ENCODE data around the gene NDE1.
A peak's percentile ranks its signal among the peaks of the same experiment; 100 is the strongest.
"Not testable (repeated sequence)": the region's sequence is repeated elsewhere in the genome, so short reads cannot be mapped to it uniquely, and the experiment has no call there.

Gene NDE1

DNA sequence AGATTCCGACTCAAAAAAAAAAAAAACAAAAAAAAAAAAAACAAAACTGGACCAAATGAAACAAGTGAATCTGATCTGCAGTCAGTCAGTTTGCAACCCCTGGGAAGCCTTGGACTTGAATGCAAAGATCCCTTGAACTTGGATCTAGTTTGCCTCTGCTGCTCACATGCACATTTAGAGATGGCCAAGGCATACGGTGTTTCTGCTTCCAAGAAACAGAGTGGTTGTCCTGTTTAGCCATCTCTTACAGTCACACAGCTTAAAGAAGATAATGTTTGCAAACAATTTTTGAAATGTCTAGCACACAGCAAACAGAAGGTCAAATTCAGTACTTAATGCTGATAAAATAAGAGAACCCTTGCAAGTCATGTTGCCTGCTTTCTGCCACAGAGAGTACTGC is 4.5 kb downstream of the NDE1 start:
- no peak overlapping the region for H3K4me3 ChIP-seq
- TF ChIP-seq, protein P1, sequence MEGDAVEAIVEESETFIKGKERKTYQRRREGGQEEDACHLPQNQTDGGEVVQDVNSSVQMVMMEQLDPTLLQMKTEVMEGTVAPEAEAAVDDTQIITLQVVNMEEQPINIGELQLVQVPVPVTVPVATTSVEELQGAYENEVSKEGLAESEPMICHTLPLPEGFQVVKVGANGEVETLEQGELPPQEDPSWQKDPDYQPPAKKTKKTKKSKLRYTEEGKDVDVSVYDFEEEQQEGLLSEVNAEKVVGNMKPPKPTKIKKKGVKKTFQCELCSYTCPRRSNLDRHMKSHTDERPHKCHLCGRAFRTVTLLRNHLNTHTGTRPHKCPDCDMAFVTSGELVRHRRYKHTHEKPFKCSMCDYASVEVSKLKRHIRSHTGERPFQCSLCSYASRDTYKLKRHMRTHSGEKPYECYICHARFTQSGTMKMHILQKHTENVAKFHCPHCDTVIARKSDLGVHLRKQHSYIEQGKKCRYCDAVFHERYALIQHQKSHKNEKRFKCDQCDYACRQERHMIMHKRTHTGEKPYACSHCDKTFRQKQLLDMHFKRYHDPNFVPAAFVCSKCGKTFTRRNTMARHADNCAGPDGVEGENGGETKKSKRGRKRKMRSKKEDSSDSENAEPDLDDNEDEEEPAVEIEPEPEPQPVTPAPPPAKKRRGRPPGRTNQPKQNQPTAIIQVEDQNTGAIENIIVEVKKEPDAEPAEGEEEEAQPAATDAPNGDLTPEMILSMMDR (IDR thresholded peaks at IDR 0.05): no peak
- no peak overlapping the region for H3K27ac ChIP-seq

DNA sequence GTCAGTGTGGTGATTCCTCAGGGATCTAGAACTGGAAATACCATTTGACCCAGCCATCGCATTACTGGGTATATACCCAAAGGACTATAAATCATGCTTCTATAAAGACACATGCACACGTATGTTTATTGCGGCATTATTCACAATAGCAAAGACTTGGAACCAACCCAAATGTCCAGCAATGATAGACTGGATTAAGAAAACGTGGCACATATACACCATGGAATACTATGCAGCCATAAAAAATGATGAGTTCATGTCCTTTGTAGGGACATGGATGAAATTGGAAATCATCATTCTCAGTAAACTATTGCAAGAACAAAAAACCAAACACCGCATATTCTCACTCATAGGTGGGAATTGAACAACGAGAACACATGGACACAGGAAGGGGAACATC is 5.5 kb downstream of the NDE1 start:
- not testable (repeated sequence) for H3K27ac ChIP-seq; DNase-seq (ENCODE audit: low spot score); H3K4me3 ChIP-seq

More for the DNA sequence above, 4.5 kb downstream of the NDE1 start:
- no peak for DNase-seq (ENCODE audit: low spot score)

DNA sequence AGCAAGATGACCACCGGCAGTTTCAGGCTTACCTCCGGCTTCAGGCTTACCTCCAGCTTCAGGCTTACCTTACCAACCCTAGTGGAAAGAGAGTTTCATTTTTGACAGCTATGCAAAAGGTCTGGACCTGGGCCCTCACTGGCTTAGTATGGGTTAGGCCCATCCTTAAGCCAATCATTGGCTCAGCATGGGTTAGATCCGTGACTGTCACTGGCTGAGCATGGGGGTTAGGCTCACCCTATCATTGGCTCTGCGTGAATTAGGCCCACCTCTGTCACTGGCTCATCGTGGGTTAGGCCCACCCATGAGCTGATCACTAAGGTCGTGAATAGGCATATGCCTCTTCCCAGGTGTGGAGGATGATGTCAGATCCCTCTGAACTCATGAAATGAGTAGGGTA is 8.1 kb downstream of the NDE1 start:
- DNase-seq (ENCODE audit: low spot score): no peak
- TF ChIP-seq, protein P1 (IDR thresholded peaks at IDR 0.05): no peak
- Histone ChIP-seq H3K27ac (no peak overlapping the region), H3K4me3 (no peak overlapping the region)

DNA sequence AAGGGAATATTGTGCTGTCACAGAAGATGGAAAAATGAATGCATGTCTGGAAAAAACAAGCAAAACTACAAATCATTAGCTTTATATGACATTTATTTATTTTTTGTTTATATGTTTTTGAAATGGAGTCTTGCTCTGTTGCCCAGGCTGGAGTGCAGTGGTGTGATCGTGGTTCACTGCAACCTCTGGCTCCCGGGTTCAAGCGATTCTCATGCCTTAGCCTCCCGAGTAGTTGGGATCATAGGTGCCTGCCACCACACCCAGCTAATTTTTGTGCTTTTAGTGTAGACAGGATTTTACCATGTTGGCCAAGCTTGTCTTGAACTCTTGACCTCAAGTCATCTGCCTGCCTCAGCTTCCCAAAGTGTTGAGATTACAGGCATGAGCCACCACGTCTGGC is 8.5 kb downstream of the NDE1 start:
- no peak for DNase-seq (ENCODE audit: low spot score)
- TF ChIP-seq, protein P1 (IDR thresholded peaks at IDR 0.05): no peak
- H3K27ac ChIP-seq: no peak overlapping the region
- H3K4me3 ChIP-seq: no peak overlapping the region

DNA sequence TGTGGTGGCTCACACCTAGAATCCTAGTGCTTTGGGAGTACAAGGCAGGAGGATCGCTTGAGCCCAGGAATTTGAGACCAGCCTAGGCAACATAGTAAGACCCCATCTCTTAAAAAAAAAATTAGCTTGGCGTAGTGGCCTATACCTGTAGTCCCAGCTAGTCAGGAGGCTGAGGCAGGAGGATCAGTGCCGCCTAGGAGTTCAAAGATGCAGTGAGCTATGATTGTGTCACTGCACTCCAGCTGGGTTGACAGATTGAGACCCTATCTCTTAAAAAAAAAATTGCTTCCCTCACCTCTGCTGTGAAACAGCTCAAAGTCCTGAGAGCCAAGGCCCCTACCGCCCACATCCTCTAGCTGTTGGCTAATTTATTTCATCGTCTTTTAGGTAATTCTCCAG is 10.2 kb downstream of the NDE1 start:
- TF ChIP-seq, protein P1 (IDR thresholded peaks at IDR 0.05): no peak
- H3K4me3 ChIP-seq: peak overlapping the region; percentile 35
- peak overlapping the region in 1 of 2 donors; percentile 71 for H3K27ac ChIP-seq
- peak; percentile 22 for DNase-seq (ENCODE audit: low spot score)

DNA sequence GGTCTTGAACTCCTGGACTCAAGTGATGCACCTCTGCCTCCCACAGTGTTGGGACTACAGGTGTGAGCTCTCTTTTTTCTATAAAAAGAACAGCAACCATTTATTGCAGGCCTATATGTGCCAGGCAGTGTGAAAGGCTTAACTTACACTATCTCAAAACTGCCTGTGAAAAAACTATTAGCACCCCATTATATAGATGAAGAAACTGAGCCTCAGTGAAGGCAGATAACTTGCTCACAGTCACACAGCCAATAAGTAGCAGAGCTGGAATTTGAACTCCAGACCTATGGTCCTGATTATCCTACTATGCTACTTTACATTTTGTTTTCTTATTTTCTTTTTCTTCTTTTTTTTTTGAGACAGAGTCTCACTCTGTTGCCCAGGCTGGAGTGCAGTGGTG is 15.1 kb downstream of the NDE1 start:
- DNase-seq (ENCODE audit: low spot score): no peak
- TF ChIP-seq, protein P1 (IDR thresholded peaks at IDR 0.05): no peak
- no peak overlapping the region for H3K4me3 ChIP-seq
- H3K27ac ChIP-seq: no peak overlapping the region

DNA sequence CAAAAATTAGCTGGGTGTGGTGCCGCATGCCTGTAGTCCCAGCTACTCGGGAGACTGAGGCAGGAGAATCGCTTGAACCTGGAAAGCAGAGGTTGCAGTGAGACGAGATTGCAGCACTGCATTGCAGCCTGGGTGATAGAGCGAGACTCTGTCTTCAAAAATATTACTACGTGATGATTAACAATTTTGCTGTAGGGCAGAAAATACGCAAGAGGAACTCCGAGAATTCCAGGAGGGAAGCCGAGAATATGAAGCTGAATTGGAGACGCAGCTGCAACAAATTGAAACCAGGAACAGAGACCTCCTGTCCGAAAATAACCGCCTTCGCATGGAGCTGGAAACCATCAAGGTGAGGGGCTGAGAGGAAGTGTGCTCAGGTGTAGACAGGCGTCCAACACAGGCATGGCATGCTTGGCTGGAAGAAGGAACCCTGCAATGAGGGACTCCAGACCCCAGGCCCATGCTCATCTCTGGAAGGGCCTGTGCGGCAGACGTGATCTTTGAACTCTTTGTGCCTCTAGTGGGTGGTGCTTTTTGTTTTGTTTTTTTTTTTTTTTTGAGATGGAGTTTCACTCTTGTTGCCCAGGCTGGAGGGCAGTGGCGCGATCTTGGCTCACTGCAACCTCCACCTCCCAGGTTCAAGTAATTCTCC is 17.2 kb downstream of the NDE1 start:
- Histone ChIP-seq H3K27ac (no peak overlapping the region), H3K4me3 (no peak overlapping the region)
- no peak for DNase-seq (ENCODE audit: low spot score)
- TF ChIP-seq, protein P1 (IDR thresholded peaks at IDR 0.05): no peak

All from coronary artery (tissue), 2 donors.